ENCODE data around the gene DCAF4.
"Not testable (repeated sequence)": the region's sequence is repeated elsewhere in the genome, so short reads cannot be mapped to it uniquely, and the experiment has no call there.

DCAF4 gene

DNA sequence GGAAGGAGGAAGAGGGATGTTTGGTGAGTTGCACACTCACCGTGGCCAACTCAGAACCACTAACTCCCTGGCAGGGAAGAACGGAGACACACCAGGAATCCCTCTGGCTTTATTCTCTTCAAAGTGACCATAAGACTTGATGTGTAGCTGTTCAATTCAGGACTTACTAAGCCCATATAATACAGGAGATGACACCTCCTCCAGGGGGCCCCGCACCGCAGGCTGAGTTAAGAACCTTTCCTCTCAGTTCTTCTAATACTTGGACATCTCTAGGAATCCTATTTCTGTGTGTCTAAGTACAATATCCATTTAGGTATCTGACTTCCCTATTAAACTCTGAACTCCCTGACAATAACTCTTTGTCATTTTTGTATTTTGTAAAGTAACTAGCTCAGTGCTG lies 49.5 kb downstream of the DCAF4 start:
- DNase-seq: no peak

DNA sequence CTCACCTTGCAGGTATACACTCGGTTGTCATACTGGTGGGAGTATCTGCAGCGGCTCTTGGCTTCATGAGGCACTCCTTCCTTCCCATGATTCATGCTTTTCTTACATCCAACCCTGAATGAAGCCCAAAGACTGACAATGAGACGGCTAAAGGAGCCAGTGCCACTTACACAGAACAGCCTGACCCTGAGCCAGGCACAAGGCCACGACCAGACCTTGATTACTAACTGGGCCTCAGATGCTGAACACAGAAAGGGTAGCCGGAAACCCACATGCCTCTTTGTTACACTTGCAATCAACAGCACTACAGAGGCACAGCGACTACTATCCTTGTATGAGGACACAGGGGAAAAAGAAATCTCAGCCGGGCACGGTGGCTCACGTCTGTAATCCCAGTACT lies 52.6 kb downstream of the DCAF4 start:
- DNase-seq: no peak

DNA sequence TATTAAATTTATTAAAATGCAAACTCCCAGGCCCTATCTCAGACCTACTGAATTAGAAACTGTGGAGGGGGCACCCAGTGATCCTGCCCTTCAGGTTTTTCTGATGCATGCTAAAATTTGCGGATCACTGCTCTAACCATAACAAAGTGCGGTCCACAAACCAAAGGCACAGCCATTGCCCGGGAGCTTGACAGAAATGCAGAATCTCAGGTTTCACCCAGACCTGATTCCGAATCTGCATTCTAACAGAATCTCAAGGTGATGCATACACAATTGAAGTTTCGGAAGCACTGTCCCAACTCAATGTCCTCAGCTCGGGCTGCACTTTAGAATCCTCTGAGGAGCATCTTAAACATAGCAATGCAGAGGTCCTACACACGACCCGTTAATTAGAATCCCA lies 54.6 kb downstream of the DCAF4 start:
- no peak for DNase-seq

DNA sequence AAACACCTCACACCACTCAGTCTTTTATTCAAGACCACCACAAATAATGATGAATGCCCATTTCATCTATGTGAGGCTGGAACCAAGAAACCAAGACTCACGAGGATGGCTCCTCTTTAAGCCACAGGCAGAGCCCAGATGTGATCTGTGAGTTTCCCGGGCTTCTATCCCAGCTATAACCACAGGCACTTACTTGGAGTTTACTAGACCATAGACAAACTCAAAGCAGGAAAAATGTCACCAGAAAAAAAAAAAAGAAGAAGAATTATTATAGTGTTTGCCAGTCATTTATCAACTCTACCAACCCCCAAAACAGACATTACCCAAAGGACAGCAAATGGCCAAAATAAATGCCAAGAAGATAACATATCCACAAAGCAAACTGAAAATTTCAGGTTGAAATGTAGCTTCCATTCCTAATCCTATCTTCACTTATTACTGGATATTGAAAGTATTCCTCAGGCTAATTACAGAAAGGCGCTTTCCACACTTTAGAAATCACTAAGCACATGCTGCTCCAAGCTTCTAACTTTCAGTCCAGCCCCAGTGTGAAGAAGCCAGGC lies 56.0 kb downstream of the DCAF4 start:
- DNase-seq: no peak

DNA sequence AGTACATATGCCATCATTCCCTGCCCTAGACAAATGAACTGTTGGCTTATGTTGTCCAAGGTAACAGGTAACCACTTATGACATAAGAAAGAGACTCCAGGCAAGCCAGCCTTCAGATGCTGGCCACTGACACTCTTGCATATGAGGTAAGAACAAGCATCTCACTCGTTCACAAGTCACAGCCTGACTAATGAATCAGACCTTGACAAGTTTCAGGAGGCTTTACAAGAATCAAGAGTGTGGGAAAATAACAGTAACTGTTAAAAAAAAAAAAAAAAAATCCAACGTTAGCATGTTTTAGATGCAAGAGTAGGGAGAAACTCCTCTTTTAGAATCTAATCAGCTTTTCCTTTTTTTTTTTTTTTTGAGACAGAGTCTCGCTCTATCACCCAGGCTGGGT lies 60.0 kb downstream of the DCAF4 start:
- DNase-seq: no peak

DNA sequence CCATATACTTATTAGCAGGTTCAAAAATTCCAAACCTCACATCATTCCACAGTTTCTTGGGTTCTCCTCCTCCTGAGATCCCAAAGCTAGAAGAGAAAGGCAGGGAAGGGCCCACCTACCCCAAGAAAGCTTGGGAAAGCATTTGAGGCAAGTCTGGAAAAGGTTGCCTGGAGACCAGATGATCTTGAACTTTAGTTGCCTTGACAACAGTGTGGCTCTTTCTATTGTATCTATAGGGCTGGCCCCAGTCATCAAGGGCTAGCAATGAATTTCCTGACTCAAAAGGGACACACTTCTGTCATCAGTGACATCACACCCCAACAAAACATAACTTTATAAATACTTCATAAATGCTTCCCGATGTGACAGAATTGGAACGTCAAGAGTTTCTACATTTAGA lies 60.6 kb downstream of the DCAF4 start:
- DNase-seq: no peak

DNA sequence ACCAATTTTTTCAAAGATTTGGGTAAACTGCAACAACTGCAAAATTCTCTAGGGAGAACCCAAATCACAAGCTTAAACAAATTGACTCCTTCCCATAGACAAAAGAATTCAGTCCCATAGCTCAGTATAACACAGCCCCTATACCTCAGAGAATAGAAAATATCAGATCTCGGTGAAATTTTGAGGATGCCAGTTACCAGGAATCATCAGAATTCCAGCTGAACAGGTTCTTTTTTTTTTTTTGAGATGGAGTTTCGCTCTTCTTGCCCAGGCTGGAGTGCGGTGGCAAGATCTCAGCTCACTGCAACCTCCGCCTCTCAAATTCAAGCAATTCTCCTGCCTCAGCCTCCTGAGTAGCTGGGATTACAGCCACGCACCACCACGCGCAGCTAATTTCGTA lies 63.9 kb downstream of the DCAF4 start:
- no peak for DNase-seq

GRCh38 chr14:72996916-72997315 lies 70.7 kb downstream of the DCAF4 start:
- no peak for DNase-seq

- DNase-seq: no peak
These were observed 72.1 kb downstream of the DCAF4 start for GRCh38 chr14:72998252-72998903.

DNA sequence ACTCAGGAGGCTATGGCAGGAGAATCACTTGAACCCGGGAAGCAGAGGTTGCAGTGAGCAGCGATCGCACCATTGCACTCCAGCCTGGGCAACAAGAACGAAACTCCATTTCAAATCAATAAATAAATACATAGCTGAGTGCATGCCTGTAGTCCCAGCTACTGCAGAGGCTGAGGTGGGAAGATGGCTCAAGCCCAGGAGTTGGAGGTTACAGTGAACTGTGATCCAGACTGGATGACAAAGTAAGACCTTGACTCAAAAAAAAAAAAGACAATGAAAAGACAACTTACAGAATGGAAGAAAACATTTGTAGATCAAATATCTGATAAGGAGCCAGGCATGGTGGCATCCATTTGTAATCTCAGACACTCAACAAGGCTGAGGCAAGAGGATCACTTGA lies 73.1 kb downstream of the DCAF4 start:
- no peak for DNase-seq

DNA sequence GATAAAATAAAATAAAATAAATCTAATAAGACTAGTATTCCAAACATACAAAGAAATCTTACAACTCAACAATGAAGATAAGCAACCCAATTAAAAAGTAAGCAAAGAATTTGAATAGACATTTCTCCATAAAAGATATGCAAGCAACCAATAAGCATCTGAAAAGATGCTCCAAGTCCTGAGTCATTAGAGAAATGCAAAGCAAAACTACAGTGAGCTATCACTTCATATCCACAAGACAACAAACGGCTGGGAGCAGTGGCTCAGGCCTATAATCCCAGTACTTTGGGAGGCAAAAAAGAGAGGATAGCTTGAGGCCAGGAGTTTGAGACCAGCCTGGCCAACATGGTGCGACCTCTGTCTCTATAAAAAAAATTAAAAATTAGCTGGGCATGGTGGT lies 73.8 kb downstream of the DCAF4 start:
- DNase-seq: no peak

GRCh38 chr14:73003681-73004080 lies 77.4 kb downstream of the DCAF4 start:
- no peak for DNase-seq

GRCh38 chr14:73004641-73005040 lies 78.4 kb downstream of the DCAF4 start:
- DNase-seq: not testable (repeated sequence)

DNA sequence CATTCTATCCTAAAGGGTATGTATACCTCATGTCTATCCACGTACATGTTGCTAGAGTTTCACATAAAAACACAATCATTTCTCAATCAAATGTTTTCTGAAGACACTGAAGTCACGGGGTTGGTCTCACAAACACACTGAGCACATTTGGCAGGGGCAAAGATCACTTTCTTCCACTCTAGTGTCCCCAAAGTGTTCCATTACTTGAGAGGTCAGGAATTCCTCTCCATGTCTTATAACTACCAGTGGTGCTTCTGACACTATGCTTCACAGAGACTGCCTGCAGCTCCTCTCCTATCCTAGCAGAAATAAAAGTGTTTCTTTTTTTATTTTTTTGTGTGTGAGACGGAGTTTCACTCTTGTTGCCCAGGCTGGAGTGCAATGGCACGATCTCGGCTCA lies 81.6 kb downstream of the DCAF4 start:
- no peak for DNase-seq

GRCh38 chr14:73008501-73008900 lies 82.2 kb downstream of the DCAF4 start:
- no peak for DNase-seq
